GM19468 (cell line): ENCODE data around the gene LRRC15.

Source experiments
- ATAC-seq: cut with Tn5 transposase; IDR thresholded peaks from one replicate; pipeline ENCODE4 v1.9.1; 2021; ENCODE audit warnings: mild to moderate bottlenecking, moderate library complexity, moderate number of reproducible peaks; ENCODE audit not compliant: unreplicated experiment; ENCODE audit errors: extremely low read depth

LRRC15 gene

GRCh38 chr3:194386648-194387047 is 17.1 kb upstream of the LRRC15 start:
- ATAC-seq, result no peak

- ATAC-seq, result no peak
Measured at GRCh38 chr3:194386066-194386465, 16.5 kb upstream of the LRRC15 start.

- no peak for ATAC-seq
Measured at GRCh38 chr3:194384569-194385001, 15.0 kb upstream of the LRRC15 start.

DNA sequence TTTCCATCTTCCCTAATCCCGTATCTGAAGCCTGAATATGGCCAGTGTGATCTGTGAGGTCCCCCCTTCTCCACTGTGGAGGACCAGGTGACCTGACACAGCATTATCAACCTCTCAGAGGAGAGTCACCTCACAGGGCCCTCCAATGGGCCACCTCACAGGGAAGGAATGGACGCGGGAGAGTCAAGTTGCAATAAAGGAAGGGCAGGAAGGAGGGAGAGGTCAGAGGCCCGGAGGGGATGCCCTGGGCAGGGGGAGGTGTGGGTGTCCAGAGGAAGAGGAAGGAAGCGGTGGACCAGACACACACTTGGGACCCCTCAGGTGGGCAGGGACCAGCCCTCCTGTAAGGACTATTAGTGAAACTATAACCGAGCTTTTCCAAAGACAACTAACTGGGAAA is 14.6 kb upstream of the LRRC15 start:
- ATAC-seq, result no peak

DNA sequence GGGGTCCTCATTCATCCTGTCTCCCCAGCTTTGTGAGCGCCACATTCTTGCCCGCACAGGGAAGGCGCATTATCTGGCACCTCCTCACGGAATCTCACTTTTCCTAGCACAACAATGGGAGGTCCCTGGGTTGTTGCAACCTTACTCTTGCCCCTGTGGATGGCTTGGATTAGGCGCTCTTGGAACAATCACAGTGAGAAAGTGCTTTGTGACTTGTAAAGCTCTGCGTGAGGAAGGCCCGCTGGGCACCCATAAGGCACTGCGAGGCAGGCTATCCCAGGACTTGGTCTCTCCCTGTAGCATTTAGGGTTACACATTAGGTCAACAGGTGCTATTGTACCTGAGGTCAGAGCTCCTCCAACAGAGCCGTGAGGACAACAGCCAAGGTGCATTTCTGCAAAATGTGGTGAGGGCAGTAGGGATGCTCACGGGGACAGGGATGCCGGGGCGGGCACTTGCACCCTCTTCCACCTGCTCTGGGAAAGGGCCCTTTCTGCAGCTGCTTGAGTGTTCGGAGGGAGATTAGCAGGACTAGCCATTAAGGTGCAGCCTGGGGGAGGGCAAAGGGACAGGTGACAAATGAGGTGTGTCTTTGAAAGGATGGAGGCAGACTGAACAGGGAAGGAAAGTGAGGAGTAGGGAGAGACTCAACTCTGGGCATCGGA is 13.9 kb upstream of the LRRC15 start:
- no peak for ATAC-seq

- no peak for ATAC-seq
Measured at GRCh38 chr3:194382892-194383223, 13.3 kb upstream of the LRRC15 start.

DNA sequence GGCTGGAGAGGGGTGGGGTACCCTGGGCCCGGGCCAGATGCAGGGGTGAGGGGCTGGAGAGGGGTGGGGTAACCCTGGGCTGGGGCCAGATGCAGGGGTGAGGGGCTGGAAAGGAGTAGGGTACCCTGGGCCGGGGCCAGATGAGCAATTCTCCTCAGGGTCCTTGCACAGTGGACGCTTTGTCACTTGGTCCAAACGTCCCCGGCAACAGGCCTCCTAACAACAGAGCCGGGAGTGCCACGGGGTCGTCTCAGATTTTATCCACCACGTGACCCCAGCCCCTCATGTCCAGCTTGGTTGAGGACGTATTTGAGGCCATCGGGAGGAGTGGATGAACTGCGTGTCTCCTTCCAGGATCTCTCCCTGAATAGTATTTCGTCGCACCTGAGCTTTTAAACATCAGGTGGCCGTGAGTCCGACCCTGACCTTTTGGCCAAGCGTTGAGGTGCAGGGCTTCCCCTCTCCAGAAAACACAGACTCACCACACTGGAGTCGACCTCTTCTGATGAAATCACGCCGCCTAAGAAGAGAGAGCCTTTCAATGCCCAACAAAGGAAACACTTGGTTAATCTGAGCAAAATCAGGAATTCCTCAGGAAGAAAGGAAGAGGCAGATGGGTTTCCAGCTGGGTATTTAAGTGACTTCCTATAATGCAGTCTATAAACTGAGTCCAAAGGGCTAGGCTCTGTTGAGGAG is 12.8 kb upstream of the LRRC15 start:
- no peak for ATAC-seq

GRCh38 chr3:194381460-194381875 is 11.9 kb upstream of the LRRC15 start:
- no peak for ATAC-seq

- ATAC-seq, result no peak
Measured at GRCh38 chr3:194380326-194380725, 10.8 kb upstream of the LRRC15 start.

GRCh38 chr3:194379651-194380050 is 10.1 kb upstream of the LRRC15 start:
- no peak for ATAC-seq

DNA sequence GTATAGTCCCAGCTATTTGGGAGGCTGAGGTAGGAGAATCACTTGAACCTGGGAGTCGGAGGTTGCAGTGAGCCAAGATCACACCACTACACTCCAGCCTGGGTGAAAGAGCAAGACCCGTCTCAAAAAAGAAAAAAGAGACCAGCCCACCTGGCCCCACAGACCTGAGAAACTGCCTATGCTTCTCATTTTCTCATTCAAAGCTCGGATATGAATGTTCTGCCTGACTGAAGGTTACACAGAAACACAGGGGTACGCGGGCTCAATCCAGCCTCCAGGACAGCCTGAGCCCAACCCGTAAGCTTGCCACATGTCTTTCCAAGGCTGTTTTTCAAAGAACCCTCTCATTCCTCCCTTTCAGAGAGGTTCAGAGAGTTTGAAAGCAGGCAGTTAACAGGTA is 9.7 kb upstream of the LRRC15 start:
- ATAC-seq, result no peak

DNA sequence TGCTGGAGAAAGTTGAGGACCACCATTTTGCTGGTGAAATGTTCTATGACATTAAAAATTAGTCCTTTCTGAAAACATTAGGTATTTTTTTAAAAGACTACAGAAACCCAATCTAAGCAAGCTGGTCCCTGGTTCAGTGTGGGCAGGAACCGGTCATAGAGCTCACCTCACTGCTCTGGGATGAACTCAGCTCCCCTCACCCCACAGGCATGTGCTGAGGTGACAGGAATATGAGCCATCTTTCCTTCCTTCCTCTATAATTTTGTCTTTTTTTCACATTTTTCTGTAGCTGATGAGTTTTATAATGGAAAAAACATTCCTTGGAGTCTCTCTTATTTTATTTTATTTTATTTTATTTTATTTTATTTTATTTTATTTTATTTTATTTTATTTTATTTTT is 8.2 kb upstream of the LRRC15 start:
- no peak for ATAC-seq

GRCh38 chr3:194376241-194376560 is 6.7 kb upstream of the LRRC15 start:
- no peak for ATAC-seq

GRCh38 chr3:194375473-194376240 is 6.1 kb upstream of the LRRC15 start:
- ATAC-seq, result no peak

DNA sequence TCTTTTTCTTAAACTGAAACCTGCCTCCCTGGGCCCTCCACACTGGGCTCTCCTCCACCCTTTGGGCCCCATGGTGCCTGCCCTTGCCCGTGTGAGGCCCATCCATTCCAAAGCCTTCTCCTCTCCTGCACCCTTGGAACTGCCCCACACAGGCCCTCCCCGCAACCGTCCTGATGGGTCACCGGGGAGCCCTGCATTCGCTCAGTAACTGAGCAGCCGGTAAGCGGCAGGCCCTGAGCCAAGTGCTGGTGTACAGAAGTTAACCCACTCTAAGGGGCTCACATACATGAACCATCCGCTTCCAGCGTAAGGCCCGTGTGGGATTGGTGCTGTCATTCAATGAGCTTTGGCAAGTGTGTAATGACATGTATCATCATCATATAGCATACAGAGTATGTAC is 5.4 kb upstream of the LRRC15 start:
- ATAC-seq, result no peak

DNA sequence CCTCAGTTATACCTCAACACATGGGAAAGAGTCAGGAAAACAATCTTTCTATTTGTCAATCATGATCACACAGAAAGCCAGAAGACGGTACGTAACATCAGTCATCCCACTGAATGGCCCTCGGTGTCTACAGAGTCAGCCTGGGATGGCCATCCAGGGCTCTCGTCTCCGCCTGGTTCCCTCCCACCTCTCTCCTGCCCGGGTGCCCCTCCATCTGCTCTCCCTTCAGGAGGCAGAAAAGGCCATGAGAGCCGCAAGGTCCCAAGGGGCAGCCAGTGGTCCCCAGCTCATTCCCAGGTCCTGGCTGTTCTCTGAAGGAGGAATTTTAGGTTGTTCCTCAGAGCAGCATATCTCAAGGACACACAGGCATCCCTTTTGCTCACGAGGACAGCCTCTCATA is 4.4 kb upstream of the LRRC15 start:
- ATAC-seq, result no peak

DNA sequence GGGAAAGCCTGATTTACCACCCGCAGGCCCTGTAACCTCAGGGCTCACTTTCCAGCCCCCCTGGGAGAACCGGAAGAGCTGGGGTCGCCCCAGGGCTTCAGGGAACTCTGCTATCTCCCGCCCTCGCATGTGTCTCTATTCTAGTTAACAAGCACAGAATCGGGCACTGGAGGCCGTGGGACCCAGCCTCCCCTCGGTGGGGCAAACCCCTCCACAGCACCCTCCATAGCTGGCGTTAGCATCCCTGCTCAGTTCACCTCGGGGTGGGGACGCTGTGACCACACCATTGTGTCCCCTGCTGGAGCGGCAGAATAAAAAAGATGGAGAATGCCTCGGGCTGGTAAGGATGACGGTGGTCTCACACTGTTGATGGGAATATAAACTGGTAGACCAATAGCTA is 3.5 kb upstream of the LRRC15 start:
- ATAC-seq, result no peak

DNA sequence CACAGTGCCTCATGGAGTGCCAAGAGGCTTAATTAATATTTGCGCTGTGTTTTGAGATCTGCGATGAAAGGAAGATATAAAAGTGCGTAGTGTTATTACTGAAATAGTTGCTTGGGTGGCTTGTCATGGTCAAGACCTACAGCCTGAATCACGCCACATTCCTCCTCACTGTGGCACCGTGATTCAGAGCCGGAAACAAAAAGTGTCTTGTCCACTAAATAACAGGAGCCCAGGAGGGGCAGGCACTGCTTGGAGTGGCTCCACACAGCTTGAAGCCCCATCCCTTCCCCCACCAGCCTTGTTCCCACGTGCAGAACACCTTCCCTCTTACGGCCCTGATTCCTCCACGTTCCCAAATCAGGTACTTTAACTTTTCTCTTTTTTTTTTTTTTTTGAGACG is 1.2 kb upstream of the LRRC15 start:
- no peak for ATAC-seq

DNA sequence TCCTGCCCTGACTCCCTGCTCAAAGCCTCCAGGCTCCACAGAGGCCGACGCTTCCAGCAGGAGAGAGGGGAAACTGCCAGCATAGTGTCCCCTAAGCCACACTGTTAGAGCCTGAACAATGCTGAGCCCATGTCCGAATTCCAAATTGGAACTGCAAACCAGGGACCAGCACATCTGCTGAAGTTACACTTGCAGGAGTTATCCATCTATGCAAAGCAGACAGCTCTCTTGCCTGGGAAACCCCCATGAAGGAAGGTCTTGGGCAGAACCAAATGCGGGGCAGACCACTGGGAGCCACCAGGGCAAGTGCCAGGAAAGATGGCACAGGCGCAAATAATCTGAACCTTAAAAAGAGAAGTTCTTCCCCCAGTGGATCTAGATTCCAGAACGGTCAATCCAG is 625 bp downstream of the LRRC15 start:
- ATAC-seq, result no peak

GRCh38 chr3:194367992-194368841 is 1.3 kb downstream of the LRRC15 start:
- no peak for ATAC-seq
